ENCODE data around the gene DALRD3.
A peak's percentile ranks its signal among the peaks of the same experiment; 100 is the strongest.

The DALRD3 gene

GRCh38 chr3:48999085-48999858 lies 19.1 kb downstream of the DALRD3 start:
- no peak overlapping the region for H3K9ac ChIP-seq (ENCODE audit: low read depth, low read length)
- no peaks in the 10 kb centered on the region for H3K27me3 ChIP-seq (ENCODE audit: control insufficient read depth, insufficient read depth, low read length)
- no peaks in the 10 kb centered on the region for H3K9me3 ChIP-seq (replicated peaks; ENCODE audit: low read length)
- H3K4me3 ChIP-seq (ENCODE audit: low read length) = no peak overlapping the region
- H3K36me3 ChIP-seq (ENCODE audit: insufficient read depth, low read length) = peaks cover 5% of the 10 kb centered on the region
- H3K4me1 ChIP-seq (ENCODE audit: control insufficient read depth, insufficient read depth, low read length) = no peaks in the 10 kb centered on the region
- H3K4me2 ChIP-seq (ENCODE audit: low read length) = no peak overlapping the region

GRCh38 chr3:48997714-48998637 lies 20.4 kb downstream of the DALRD3 start:
- H3K4me2 ChIP-seq (ENCODE audit: low read length) = no peak overlapping the region
- no peaks in the 10 kb centered on the region for H3K27me3 ChIP-seq (ENCODE audit: control insufficient read depth, insufficient read depth, low read length)
- peaks cover 5% of the 10 kb centered on the region for H3K36me3 ChIP-seq (ENCODE audit: insufficient read depth, low read length)
- no peak overlapping the region for H3K4me3 ChIP-seq (ENCODE audit: low read length)
- H3K4me1 ChIP-seq (ENCODE audit: control insufficient read depth, insufficient read depth, low read length) = no peaks in the 10 kb centered on the region
- H3K9ac ChIP-seq (ENCODE audit: low read depth, low read length) = no peak overlapping the region
- no peaks in the 10 kb centered on the region for H3K9me3 ChIP-seq (replicated peaks; ENCODE audit: low read length)

GRCh38 chr3:48997102-48997635 lies 21.2 kb downstream of the DALRD3 start:
- Histone ChIP-seq H3K9me3 (replicated peaks; ENCODE audit: low read length) (no peaks in the 10 kb centered on the region), H3K36me3 (ENCODE audit: insufficient read depth, low read length) (peaks cover 5% of the 10 kb centered on the region), H3K4me2 (ENCODE audit: low read length) (no peak overlapping the region), H3K4me3 (ENCODE audit: low read length) (no peak overlapping the region), H3K27me3 (ENCODE audit: control insufficient read depth, insufficient read depth, low read length) (no peaks in the 10 kb centered on the region), H3K9ac (ENCODE audit: low read depth, low read length) (no peak overlapping the region), H3K4me1 (ENCODE audit: control insufficient read depth, insufficient read depth, low read length) (no peaks in the 10 kb centered on the region)

- no peak overlapping the region for H3K4me2 ChIP-seq (ENCODE audit: low read length)
- peaks cover 3% of the 10 kb centered on the region for H3K4me1 ChIP-seq (ENCODE audit: control insufficient read depth, insufficient read depth, low read length)
- H3K4me3 ChIP-seq (ENCODE audit: low read length) = no peak overlapping the region
- H3K9ac ChIP-seq (ENCODE audit: low read depth, low read length) = no peak overlapping the region
- H3K27me3 ChIP-seq (ENCODE audit: control insufficient read depth, insufficient read depth, low read length) = no peaks in the 10 kb centered on the region
- H3K36me3 ChIP-seq (ENCODE audit: insufficient read depth, low read length) = peaks cover 5% of the 10 kb centered on the region
- no peaks in the 10 kb centered on the region for H3K9me3 ChIP-seq (replicated peaks; ENCODE audit: low read length)
These were observed 21.7 kb downstream of the DALRD3 start for GRCh38 chr3:48996640-48997039.

DNA sequence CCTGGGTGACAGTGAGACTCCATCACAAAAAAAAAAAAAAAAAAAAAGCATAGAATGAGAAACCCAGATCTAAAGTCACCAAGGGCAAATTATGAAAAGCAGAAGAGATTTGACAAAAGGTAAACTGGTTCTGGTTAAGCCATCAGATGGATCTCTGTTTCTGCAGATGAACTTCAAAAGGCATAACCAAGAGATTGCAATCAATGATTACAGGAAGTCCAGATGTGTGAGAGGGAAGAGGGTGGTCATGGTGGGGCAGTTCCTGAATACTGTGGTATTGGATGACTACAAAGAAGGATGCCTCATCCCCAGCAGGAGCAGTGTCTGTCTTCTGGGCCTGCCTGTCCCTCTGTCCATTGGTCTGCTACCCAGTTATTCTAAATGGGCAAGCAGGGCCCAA lies 24.5 kb downstream of the DALRD3 start:
- Histone ChIP-seq H3K27me3 (ENCODE audit: control insufficient read depth, insufficient read depth, low read length) (no peaks in the 10 kb centered on the region), H3K9ac (ENCODE audit: low read depth, low read length) (no peak overlapping the region), H3K4me1 (ENCODE audit: control insufficient read depth, insufficient read depth, low read length) (peaks cover 22% of the 10 kb centered on the region), H3K9me3 (replicated peaks; ENCODE audit: low read length) (no peaks in the 10 kb centered on the region), H3K4me3 (ENCODE audit: low read length) (no peak overlapping the region), H3K4me2 (ENCODE audit: low read length) (no peak overlapping the region), H3K36me3 (ENCODE audit: insufficient read depth, low read length) (peaks cover 5% of the 10 kb centered on the region)

DNA sequence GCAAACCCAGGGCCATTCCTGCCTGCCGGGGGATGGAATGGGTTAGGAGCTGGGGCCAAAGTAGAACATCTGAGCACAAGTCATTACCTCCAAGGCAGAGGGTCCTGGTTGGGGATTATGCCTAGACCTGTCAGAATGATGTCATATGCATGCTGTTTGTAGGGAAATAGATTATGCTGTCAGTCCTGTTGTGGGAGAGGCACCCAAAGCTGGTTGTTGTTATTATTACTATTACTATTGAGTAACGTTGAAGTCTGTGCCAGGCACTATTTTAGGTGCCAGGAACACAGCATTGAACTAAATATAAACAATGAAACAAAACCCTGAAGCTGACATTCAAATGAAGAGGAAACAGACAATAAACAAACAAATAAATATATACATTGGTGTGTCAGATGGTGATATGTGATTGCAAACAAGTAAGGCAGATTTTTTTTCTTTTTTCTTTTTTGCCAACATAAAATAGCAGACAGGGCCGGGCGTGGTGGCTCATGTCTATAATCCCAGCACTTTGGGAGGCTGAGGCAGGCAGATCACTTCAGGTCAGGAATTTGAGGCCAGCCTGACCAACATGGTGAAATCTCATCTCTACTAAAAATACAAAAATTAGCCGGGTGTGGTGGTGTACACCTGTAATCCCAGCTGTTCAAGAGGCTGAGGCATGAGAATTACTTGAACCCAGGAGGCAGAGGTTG lies 26.4 kb downstream of the DALRD3 start:
- H3K4me2 ChIP-seq (ENCODE audit: low read length) = peak overlapping the region; percentile 87
- H3K4me3 ChIP-seq (ENCODE audit: low read length) = peak overlapping the region; percentile 75
- no peaks in the 10 kb centered on the region for H3K27me3 ChIP-seq (ENCODE audit: control insufficient read depth, insufficient read depth, low read length)
- H3K9me3 ChIP-seq (replicated peaks; ENCODE audit: low read length) = no peaks in the 10 kb centered on the region
- H3K4me1 ChIP-seq (ENCODE audit: control insufficient read depth, insufficient read depth, low read length) = peaks cover 22% of the 10 kb centered on the region
- H3K9ac ChIP-seq (ENCODE audit: low read depth, low read length) = no peak overlapping the region
- H3K36me3 ChIP-seq (ENCODE audit: insufficient read depth, low read length) = peaks cover 5% of the 10 kb centered on the region

DNA sequence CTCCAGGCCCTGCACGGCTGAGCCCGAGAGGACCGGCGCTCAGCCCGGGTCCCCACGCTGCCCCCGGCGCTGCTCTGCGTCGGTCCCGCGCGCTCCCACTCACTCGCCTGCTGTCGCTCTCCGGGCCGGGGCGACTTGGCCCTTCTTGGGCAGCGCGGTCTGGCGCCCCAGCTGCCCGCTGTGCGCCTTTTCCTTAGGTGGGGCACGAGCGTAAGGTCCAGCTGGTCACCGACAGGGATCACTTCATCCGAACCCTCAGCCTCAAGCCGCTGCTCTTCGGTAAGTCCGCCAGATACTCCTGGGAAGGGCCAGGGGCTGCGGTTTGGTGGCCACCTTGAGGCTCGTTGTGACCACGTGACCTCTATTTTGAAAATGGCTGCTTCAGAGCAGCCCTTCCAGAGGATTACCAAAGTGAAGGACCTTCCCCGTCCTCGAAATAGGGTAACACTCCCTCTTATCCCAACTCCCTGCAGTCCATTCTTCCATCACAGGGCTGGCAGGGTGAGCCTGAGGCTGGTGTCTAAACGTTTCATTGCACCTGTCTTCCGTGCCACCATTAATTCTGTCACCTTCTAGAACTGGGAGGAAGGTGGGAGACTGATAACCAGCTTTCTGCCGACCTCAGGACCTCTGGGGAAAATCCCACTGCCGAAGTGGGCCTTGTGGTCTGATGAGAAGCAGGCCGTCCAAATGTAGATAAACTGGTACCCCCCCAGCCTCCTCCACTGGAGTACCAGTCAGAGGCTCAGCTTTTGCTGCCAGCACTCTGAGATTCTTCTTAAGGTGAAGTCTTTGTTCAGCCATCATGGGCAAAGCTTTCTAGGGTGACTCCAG lies 27.5 kb downstream of the DALRD3 start:
- Histone ChIP-seq H3K27me3 (ENCODE audit: control insufficient read depth, insufficient read depth, low read length) (no peaks in the 10 kb centered on the region), H3K9ac (ENCODE audit: low read depth, low read length) (peak overlapping the region; percentile 82), H3K9me3 (replicated peaks; ENCODE audit: low read length) (no peaks in the 10 kb centered on the region), H3K4me2 (ENCODE audit: low read length) (peak overlapping the region; percentile 87), H3K36me3 (ENCODE audit: insufficient read depth, low read length) (no peaks in the 10 kb centered on the region), H3K4me1 (ENCODE audit: control insufficient read depth, insufficient read depth, low read length) (peaks cover 22% of the 10 kb centered on the region), H3K4me3 (ENCODE audit: low read length) (peak overlapping the region; percentile 75)

DNA sequence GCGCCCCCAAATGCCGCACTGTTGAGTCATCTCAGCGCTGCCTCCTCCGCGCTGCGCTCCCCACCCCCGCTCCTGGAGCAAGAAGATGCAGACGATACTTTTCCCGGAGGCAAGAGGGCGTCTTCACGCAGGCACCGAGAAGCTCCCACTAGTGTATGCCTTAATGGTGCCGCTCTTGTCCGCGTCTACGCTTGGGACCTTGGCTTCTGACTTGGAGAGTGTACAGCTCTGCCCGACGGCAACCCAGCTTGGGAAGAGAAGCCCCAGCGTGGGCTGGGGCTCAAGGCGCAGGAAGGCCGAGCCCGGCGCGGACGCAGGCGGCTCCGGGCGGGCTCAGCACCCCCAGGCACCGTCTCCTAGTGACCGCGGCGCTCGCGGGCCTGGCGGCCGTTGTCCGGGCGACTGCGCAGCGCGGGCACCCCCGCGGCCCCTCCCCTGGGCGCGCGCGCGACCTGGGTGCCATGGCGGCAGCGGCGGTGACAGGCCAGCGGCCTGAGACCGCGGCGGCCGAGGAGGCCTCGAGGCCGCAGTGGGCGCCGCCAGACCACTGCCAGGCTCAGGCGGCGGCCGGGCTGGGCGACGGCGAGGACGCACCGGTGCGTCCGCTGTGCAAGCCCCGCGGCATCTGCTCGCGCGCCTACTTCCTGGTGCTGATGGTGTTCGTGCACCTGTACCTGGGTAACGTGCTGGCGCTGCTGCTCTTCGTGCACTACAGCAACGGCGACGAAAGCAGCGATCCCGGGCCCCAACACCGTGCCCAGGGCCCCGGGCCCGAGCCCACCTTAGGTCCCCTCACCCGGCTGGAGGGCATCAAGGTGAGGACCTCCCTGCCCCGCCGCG lies 28.4 kb downstream of the DALRD3 start, which contains the start of gene P4HTM:
TSS of gene P4HTM (plus strand) at position 446 of the 840 bp plus-strand sequence. CDS start at position 462, 16 bp downstream.
- H3K4me1 ChIP-seq (ENCODE audit: control insufficient read depth, insufficient read depth, low read length) = peaks cover 22% of the 10 kb centered on the region
- H3K4me3 ChIP-seq (ENCODE audit: low read length) = peak within 1 kb of the TSS; percentile 75

DNA sequence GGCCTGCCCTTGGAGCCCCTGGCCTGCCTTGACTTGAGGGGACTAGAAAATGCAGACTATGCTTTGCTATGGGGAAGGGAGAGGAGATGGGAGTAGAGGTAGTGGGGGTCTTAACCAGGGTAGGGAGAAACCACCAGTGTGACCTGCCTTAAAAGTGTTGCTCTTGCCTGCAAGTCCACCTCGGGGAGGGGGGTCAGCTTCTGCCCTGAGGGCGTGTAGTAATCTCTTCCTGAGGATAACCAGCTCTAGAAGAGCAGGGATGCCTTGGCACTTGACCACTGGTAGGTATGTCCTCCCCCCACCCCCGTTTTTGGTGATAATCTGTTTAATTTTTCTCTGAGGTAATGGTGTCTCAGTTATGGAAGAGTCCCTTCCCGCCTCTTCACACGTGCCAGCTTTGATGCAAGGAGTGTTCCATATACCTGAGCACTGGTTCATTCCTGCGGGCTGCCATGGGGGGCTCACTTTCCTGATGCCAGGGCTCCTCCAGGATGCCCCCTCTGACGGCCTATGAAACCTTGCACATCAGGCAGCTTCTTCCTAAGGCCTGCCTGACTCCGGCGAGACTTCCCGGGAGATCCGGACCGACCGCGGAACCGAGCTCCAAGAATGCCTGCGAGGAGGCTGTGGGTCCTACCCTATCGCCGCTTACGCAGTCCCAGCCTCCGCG lies 29.1 kb downstream of the DALRD3 start:
- peaks cover 11% of the 10 kb centered on the region for H3K36me3 ChIP-seq (ENCODE audit: insufficient read depth, low read length)
- H3K4me2 ChIP-seq (ENCODE audit: low read length) = peak overlapping the region; percentile 87
- H3K27me3 ChIP-seq (ENCODE audit: control insufficient read depth, insufficient read depth, low read length) = no peaks in the 10 kb centered on the region
- H3K4me3 ChIP-seq (ENCODE audit: low read length) = peak overlapping the region; percentile 75
- peak overlapping the region; percentile 82 for H3K9ac ChIP-seq (ENCODE audit: low read depth, low read length)
- peaks cover 22% of the 10 kb centered on the region for H3K4me1 ChIP-seq (ENCODE audit: control insufficient read depth, insufficient read depth, low read length)
- no peaks in the 10 kb centered on the region for H3K9me3 ChIP-seq (replicated peaks; ENCODE audit: low read length)

More for the DNA sequence above, 28.4 kb downstream of the DALRD3 start, which contains the start of gene P4HTM:
- Histone ChIP-seq H3K36me3 (ENCODE audit: insufficient read depth, low read length) (peaks cover 3% of the 10 kb centered on the region), H3K9me3 (replicated peaks; ENCODE audit: low read length) (no peaks in the 10 kb centered on the region), H3K9ac (ENCODE audit: low read depth, low read length) (peak within 1 kb of the TSS; percentile 82), H3K27me3 (ENCODE audit: control insufficient read depth, insufficient read depth, low read length) (no peaks in the 10 kb centered on the region), H3K4me2 (ENCODE audit: low read length) (peak within 1 kb of the TSS; percentile 87)
